ENCODE measurements around the gene NFATC4. TPM values are rescaled to one million over a fixed set of nuclear protein-coding genes. Genes with fewer than 3 reads are reported as not detected.
"Not testable (repeated sequence)": the region's sequence is repeated elsewhere in the genome, so short reads cannot be mapped to it uniquely, and the experiment has no call there.

The NFATC4 gene
- total and polyA plus RNA-seq, 2 donors (not counting 1 experiment from before 2014, with no cell fraction given) = 3.1 to 7.6 TPM

- POLR2A ChIA-PET = no interaction called here
- Mint-ChIP-seq H3K9me3 (ENCODE audit: insufficient read depth) (no peaks in the 10 kb centered on the region), H3K4me1 (no peaks in the 10 kb centered on the region), H3K4me3 (no peak overlapping the region), H3K27ac (no peak overlapping the region), H3K27me3 (peaks cover 33% of the 10 kb centered on the region)
- no peaks in the 10 kb centered on the region for H3K36me3 ChIP-seq (replicated peaks in 1 of 2; ENCODE audit: control extremely low read depth in 1 of 2, control insufficient read depth in 1 of 2, extremely low read depth in 1 of 2, insufficient read depth in 2 of 2, low read length in 1 of 2)
- intact Hi-C loops (cut with micrococcal nuclease) = no loop called here
- ATAC-seq (ENCODE audit: low read depth) (no peak), DNase-seq (no peak)
- peaks cover 0 to 5% (median 3%) of the 10 kb centered on the region in 4 experiments for H3K27me3 ChIP-seq (replicated peaks in 1 of 4; ENCODE audit: control extremely low read depth in 1 of 4, control insufficient read depth in 3 of 4, insufficient read depth in 4 of 4, low read length in 3 of 4)
- no peak for TF ChIP-seq CTCF (IDR thresholded peaks at IDR 0.05)
- TF ChIP-seq EZH2 (IDR thresholded peaks at IDR 0.05; ENCODE audit: borderline replicate concordance, insufficient read depth, low read depth, low read length, poor library complexity, severe bottlenecking) = no peak
- no peaks in the 10 kb centered on the region for H3K9me3 ChIP-seq (ENCODE audit: control extremely low read depth in 1 of 3, control insufficient read depth in 2 of 3, insufficient read depth in 1 of 3, low read length in 2 of 3)
- H3K4me1 ChIP-seq (ENCODE audit: control insufficient read depth in 2 of 2, insufficient read depth in 2 of 2, low read length in 2 of 2) = no peaks in the 10 kb centered on the region
- CTCF ChIA-PET = no interaction called here
- H3K79me2 ChIP-seq (ENCODE audit: control insufficient read depth, insufficient read depth, low read length) = no peaks in the 10 kb centered on the region
- 94% methylated on average over 2 of the region's 4 CpGs for WGBS (ENCODE audit: insufficient coverage)
- no peak overlapping the region for H3K27ac ChIP-seq (ENCODE audit: low read length in 2 of 2)
- H4K20me1 ChIP-seq (ENCODE audit: control insufficient read depth, insufficient read depth, low read length, poor library complexity, severe bottlenecking) = no peaks in the 10 kb centered on the region
- no peak overlapping the region for H3K9ac ChIP-seq (ENCODE audit: low read length)
- no peak overlapping the region for H2AFZ ChIP-seq (ENCODE audit: insufficient read depth, low read depth, low read length, poor library complexity, severe bottlenecking)
- H3K4me2 ChIP-seq (replicated peaks; ENCODE audit: low read depth, low read length, poor library complexity, severe bottlenecking) = no peak overlapping the region
- H3K4me3 ChIP-seq (ENCODE audit: control extremely low read depth in 1 of 5, extremely low read depth in 1 of 5, insufficient read depth in 1 of 5, low read depth in 2 of 5, low read length in 4 of 5) = no peak overlapping the region
Measured at GRCh38 chr14:24385524-24385923, 17.5 kb downstream of the NFATC4 start.

- Mint-ChIP-seq H3K9me3 (ENCODE audit: insufficient read depth) (no peaks in the 10 kb centered on the region), H3K4me1 (no peaks in the 10 kb centered on the region), H3K27ac (no peak overlapping the region), H3K27me3 (peaks cover 43% of the 10 kb centered on the region), H3K4me3 (no peak overlapping the region)
- Histone ChIP-seq H3K9me3 (ENCODE audit: control extremely low read depth in 1 of 3, control insufficient read depth in 2 of 3, insufficient read depth in 1 of 3, low read length in 2 of 3) (no peaks in the 10 kb centered on the region), H3K4me2 (replicated peaks; ENCODE audit: low read depth, low read length, poor library complexity, severe bottlenecking) (no peak overlapping the region), H3K9ac (ENCODE audit: low read length) (no peak overlapping the region), H3K27ac (ENCODE audit: low read length in 2 of 2) (no peak overlapping the region), H3K4me1 (ENCODE audit: control insufficient read depth in 2 of 2, insufficient read depth in 2 of 2, low read length in 2 of 2) (no peaks in the 10 kb centered on the region), H3K36me3 (replicated peaks in 1 of 2; ENCODE audit: control extremely low read depth in 1 of 2, control insufficient read depth in 1 of 2, extremely low read depth in 1 of 2, insufficient read depth in 2 of 2, low read length in 1 of 2) (no peaks in the 10 kb centered on the region), H3K79me2 (ENCODE audit: control insufficient read depth, insufficient read depth, low read length) (no peaks in the 10 kb centered on the region), H4K20me1 (ENCODE audit: control insufficient read depth, insufficient read depth, low read length, poor library complexity, severe bottlenecking) (no peaks in the 10 kb centered on the region), H2AFZ (ENCODE audit: insufficient read depth, low read depth, low read length, poor library complexity, severe bottlenecking) (no peak overlapping the region), H3K27me3 (replicated peaks in 1 of 4; ENCODE audit: control extremely low read depth in 1 of 4, control insufficient read depth in 3 of 4, insufficient read depth in 4 of 4, low read length in 3 of 4) (peaks cover 0 to 5% (median 3%) of the 10 kb centered on the region in 4 experiments), H3K4me3 (ENCODE audit: control extremely low read depth in 1 of 5, extremely low read depth in 1 of 5, insufficient read depth in 1 of 5, low read depth in 2 of 5, low read length in 4 of 5) (no peak overlapping the region)
- DNase-seq (no peak), ATAC-seq (ENCODE audit: low read depth) (no peak)
- intact Hi-C loops (cut with micrococcal nuclease) = no loop called here
- ChIA-PET POLR2A (no interaction called here), CTCF (interaction anchor here (1.2 kb wide), 1 partner anchor 22 kb away, joined by 3 read pairs; no protein-coding TSS in a partner anchor)
- TF ChIP-seq EZH2 (IDR thresholded peaks at IDR 0.05; ENCODE audit: borderline replicate concordance, insufficient read depth, low read depth, low read length, poor library complexity, severe bottlenecking) (no peak), CTCF (IDR thresholded peaks at IDR 0.05) (no peak)
- WGBS (ENCODE audit: insufficient coverage) = no CpG with 5 or more reads among the region's 2 CpGs
Measured at GRCh38 chr14:24387009-24387345, 19.0 kb downstream of the NFATC4 start.

- H3K4me2 ChIP-seq (replicated peaks; ENCODE audit: low read depth, low read length, poor library complexity, severe bottlenecking); H3K9me3 Mint-ChIP-seq (ENCODE audit: insufficient read depth); POLR2A ChIA-PET; H3K4me1 ChIP-seq (ENCODE audit: control insufficient read depth in 2 of 2, insufficient read depth in 2 of 2, low read length in 2 of 2); DNase-seq; H3K27me3 ChIP-seq (replicated peaks in 1 of 4; ENCODE audit: control extremely low read depth in 1 of 4, control insufficient read depth in 3 of 4, insufficient read depth in 4 of 4, low read length in 3 of 4); H3K9ac ChIP-seq (ENCODE audit: low read length); H3K4me1 Mint-ChIP-seq; H3K27ac ChIP-seq (ENCODE audit: low read length in 2 of 2); H3K4me3 ChIP-seq (ENCODE audit: control extremely low read depth in 1 of 5, extremely low read depth in 1 of 5, insufficient read depth in 1 of 5, low read depth in 2 of 5, low read length in 4 of 5); H3K27ac Mint-ChIP-seq; H4K20me1 ChIP-seq (ENCODE audit: control insufficient read depth, insufficient read depth, low read length, poor library complexity, severe bottlenecking); H3K36me3 ChIP-seq (replicated peaks in 1 of 2; ENCODE audit: control extremely low read depth in 1 of 2, control insufficient read depth in 1 of 2, extremely low read depth in 1 of 2, insufficient read depth in 2 of 2, low read length in 1 of 2); H3K79me2 ChIP-seq (ENCODE audit: control insufficient read depth, insufficient read depth, low read length); ATAC-seq (ENCODE audit: low read depth); H3K9me3 ChIP-seq (ENCODE audit: control extremely low read depth in 1 of 3, control insufficient read depth in 2 of 3, insufficient read depth in 1 of 3, low read length in 2 of 3); H2AFZ ChIP-seq (ENCODE audit: insufficient read depth, low read depth, low read length, poor library complexity, severe bottlenecking); H3K4me3 Mint-ChIP-seq; intact Hi-C loops (cut with micrococcal nuclease): not testable (repeated sequence)
- CTCF ChIA-PET = interaction anchor here (1.2 kb wide), 1 partner anchor 22 kb away, joined by 3 read pairs; no protein-coding TSS in a partner anchor
- peaks cover 49% of the 10 kb centered on the region for H3K27me3 Mint-ChIP-seq
- 80% methylated on average over 3 of the region's 5 CpGs for WGBS (ENCODE audit: insufficient coverage)
Measured at GRCh38 chr14:24387579-24387978, 19.6 kb downstream of the NFATC4 start.

All from B cell (primary cell).